ENCODE results near the gene GATB.

GATB gene, protein sequence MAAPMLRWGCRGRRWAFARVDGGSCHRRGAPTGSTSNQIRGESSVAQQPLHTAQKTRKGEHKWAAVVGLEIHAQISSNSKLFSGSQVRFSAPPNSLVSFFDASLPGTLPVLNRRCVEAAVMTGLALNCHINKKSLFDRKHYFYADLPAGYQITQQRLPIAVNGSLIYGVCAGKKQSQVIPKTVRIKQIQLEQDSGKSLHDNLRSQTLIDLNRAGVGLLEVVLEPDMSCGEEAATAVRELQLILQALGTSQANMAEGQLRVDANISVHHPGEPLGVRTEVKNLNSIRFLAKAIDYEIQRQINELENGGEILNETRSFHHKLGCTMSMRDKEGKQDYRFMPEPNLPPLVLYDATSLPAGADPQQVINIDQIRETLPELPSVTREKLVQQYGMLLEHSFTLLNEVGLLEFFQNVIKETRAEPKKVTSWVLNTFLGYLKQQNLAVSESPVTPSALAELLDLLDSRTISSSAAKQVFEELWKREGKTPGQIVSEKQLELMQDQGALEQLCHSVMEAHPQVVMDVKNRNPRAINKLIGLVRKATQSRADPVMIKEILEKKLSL

DNA sequence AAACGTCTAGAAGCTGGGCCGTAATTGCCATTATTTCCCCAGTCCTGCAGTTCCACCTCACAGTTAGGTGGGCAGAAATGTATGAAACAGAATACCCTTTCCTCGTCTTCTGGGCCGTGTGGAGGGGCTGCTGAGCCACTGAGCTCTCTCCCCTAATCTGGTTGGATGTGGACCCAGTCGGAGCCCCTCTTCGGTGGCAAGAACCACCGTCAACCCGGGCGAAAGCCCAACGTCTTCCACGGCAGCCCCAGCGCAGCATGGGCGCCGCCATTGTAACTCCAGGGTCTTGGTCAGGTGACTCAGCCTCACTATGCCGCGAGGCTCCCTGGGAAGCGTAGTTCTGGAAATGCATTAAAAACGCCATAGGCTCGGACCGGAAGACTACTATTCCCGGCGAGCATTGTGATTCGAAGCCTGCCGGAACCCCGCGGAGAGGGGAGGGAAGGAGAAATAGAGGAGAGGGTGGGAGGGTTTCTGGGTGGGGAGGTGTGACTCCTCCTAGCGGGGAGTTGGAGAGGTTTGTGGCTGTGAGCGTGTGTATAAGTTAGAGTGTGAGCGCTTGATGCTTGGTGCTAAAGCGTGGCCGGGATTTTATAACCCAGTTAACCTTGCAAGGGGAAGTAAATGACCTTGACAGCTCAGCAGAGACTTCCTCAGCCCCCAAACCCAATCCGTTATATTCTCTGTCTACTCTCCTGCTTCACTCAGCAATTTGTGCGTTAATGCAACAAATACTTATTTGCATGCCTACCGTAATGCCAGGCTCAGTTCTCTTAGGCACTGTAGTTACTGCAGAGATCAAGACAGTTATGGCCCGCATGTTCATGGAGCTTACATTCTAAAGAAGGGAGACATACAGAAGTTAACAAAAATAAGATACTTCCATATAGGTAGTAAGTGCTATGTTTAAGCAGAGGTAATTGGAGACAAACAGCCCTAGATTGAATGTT is at the start of gene GATB:
GATB (minus strand) TSS at position 296 of the 950 bp plus-strand sequence; CDS start at position 271, 25 bp downstream.
- no peaks in the 10 kb centered on the region for H3K9me3 Mint-ChIP-seq
- TF ChIP-seq, protein P1, sequence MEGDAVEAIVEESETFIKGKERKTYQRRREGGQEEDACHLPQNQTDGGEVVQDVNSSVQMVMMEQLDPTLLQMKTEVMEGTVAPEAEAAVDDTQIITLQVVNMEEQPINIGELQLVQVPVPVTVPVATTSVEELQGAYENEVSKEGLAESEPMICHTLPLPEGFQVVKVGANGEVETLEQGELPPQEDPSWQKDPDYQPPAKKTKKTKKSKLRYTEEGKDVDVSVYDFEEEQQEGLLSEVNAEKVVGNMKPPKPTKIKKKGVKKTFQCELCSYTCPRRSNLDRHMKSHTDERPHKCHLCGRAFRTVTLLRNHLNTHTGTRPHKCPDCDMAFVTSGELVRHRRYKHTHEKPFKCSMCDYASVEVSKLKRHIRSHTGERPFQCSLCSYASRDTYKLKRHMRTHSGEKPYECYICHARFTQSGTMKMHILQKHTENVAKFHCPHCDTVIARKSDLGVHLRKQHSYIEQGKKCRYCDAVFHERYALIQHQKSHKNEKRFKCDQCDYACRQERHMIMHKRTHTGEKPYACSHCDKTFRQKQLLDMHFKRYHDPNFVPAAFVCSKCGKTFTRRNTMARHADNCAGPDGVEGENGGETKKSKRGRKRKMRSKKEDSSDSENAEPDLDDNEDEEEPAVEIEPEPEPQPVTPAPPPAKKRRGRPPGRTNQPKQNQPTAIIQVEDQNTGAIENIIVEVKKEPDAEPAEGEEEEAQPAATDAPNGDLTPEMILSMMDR (IDR thresholded peaks at IDR 0.05), result peak; percentile 52
- H3K27me3 Mint-ChIP-seq (ENCODE audit: low read depth, poor library complexity), result peaks cover 20% of the 10 kb centered on the region
- DNase-seq, result peak; percentile 87
- H3K4me1 Mint-ChIP-seq, result peaks cover 28% of the 10 kb centered on the region
- H3K27ac Mint-ChIP-seq, result peak within 1 kb of the TSS; percentile 98
- no peaks in the 10 kb centered on the region for H3K36me3 Mint-ChIP-seq (ENCODE audit: low read depth)
- H3K4me3 Mint-ChIP-seq, result peak within 1 kb of the TSS; percentile 97

DNA sequence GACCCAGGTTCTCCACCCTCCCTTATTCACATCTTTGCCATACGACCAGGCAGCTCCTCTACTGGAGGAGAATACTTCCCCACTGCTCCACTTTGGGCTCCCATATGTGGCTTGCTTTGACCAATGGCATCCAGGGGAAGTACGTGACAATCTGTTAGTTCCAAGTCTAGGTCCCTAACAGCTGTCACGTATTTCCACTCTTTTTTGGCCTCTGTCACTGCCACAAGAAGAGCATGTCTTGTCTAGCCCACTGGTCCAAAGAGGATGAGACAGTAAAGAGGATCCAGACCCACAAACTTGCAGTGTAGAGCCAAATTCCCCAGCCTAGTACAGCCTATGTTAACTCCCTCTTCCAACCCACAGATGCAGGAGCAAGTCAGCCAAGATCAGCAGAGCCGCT is 49.7 kb upstream of the GATB start:
- Mint-ChIP-seq H3K4me3 (no peak overlapping the region), H3K36me3 (ENCODE audit: low read depth) (no peaks in the 10 kb centered on the region), H3K4me1 (peaks cover 27% of the 10 kb centered on the region), H3K27me3 (ENCODE audit: low read depth, poor library complexity) (no peaks in the 10 kb centered on the region), H3K27ac (no peak overlapping the region), H3K9me3 (no peaks in the 10 kb centered on the region)
- TF ChIP-seq, protein P1 (IDR thresholded peaks at IDR 0.05), result no peak
- DNase-seq, result no peak

GRCh38 chr4:151809716-151810115 is 48.9 kb upstream of the GATB start:
- Mint-ChIP-seq H3K9me3 (no peaks in the 10 kb centered on the region), H3K27ac (no peak overlapping the region), H3K36me3 (ENCODE audit: low read depth) (no peaks in the 10 kb centered on the region), H3K4me1 (peaks cover 27% of the 10 kb centered on the region), H3K27me3 (ENCODE audit: low read depth, poor library complexity) (no peaks in the 10 kb centered on the region), H3K4me3 (no peak overlapping the region)
- DNase-seq, result no peak
- TF ChIP-seq, protein P1 (IDR thresholded peaks at IDR 0.05), result no peak

DNA sequence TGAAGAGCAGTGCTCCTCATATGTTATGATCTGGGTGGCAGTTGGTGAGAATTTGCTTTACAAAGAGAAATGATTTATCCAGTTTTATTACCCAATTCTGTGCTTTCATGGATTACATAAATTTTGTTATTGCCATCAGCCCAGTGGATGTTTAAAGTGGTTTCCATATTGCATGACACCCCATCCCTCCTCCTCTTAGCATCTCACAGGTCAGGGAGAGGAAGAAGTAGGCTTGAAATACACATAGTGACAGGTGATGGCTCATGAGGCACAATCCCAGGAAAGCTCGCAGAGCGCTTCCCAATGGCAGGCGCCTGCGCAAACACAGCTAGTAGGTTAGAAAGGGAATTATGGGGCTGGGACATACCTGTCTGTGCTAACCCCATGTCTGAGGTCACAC is 47.7 kb upstream of the GATB start:
- Mint-ChIP-seq H3K9me3 (no peaks in the 10 kb centered on the region), H3K4me1 (peaks cover 27% of the 10 kb centered on the region)

DNA sequence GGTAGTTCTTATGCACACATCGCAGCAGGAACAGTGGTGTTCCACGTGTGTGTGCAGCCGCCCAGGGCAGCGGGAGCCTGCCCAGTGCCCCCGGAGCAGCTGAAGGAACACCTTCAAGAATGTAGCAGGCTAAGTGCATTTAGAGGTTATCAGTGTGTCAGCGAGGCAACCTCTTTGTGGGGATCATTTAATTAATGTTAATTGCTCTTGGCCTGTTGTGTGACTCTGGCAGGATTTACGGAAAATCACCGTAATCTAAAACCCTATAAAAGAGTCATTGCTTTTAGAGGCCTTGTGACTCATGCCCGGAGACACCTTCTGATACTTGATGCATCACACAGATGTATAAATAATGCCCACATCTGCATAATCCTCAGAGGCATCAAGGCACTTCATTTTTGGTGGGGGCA is 47.3 kb upstream of the GATB start:
- H3K27me3 Mint-ChIP-seq (ENCODE audit: low read depth, poor library complexity), result no peaks in the 10 kb centered on the region
- no peak overlapping the region for H3K27ac Mint-ChIP-seq
- DNase-seq, result no peak
- no peak overlapping the region for H3K4me3 Mint-ChIP-seq
- TF ChIP-seq, protein P1 (IDR thresholded peaks at IDR 0.05), result no peak
- peaks cover 27% of the 10 kb centered on the region for H3K4me1 Mint-ChIP-seq
- H3K36me3 Mint-ChIP-seq (ENCODE audit: low read depth), result no peaks in the 10 kb centered on the region
- H3K9me3 Mint-ChIP-seq, result no peaks in the 10 kb centered on the region

More for the DNA sequence above, 47.7 kb upstream of the GATB start:
- no peaks in the 10 kb centered on the region for H3K27me3 Mint-ChIP-seq (ENCODE audit: low read depth, poor library complexity)
- no peak overlapping the region for H3K27ac Mint-ChIP-seq
- H3K36me3 Mint-ChIP-seq (ENCODE audit: low read depth), result no peaks in the 10 kb centered on the region
- H3K4me3 Mint-ChIP-seq, result no peak overlapping the region
- no peak for DNase-seq
- TF ChIP-seq, protein P1 (IDR thresholded peaks at IDR 0.05), result no peak
